ENCODE results near the gene RNASET2. TPM values are rescaled to one million over a fixed set of nuclear protein-coding genes. Genes with fewer than 3 reads are reported as not detected.
A peak's percentile ranks its signal among the peaks of the same experiment; 100 is the strongest.

Gene RNASET2
- total and polyA plus RNA-seq, 2 of the 13 experiments (the other 11 are each of a cell fraction or from before 2014, with no cell fraction given) = 44.6 to 597 TPM

- no TSS peak for BruUV-seq (replicated peaks)
- ChIA-PET POLR2A (interaction anchor here (0.6 to 3.1 kb wide), 11 partner anchors 11 to 382 kb away, joined by 3 to 18 read pairs (median 3); partner anchors contain the start of genes CCR6 and RNASET2), CTCF (ENCODE audit: low intra/inter-chr PET ratio, low total read pairs) (interaction anchor here (1.4 kb wide), 1 partner anchor 141 kb away, joined by 3 read pairs; no protein-coding TSS in a partner anchor)
- Histone ChIP-seq H3K27ac (ENCODE audit: extremely low read length, insufficient read depth, low read length) (peak overlapping the region; percentile 82), H3K36me3 (replicated peaks in 1 of 2; ENCODE audit: control insufficient read depth in 1 of 2, insufficient read depth in 2 of 2, low read length in 2 of 2) (peaks cover 11 to 41% of the 10 kb centered on the region in 2 experiments), H3K27me3 (ENCODE audit: control insufficient read depth in 1 of 2, insufficient read depth in 2 of 2, low read length in 2 of 2) (no peaks in the 10 kb centered on the region; a peak in 1 of 5 replicates), H3K4me2 (ENCODE audit: low read depth, low read length) (peak overlapping the region; percentile 98), H4K20me1 (ENCODE audit: insufficient read depth, low read length) (peaks cover 17% of the 10 kb centered on the region), H2AFZ (ENCODE audit: low read length) (no peak overlapping the region), H3K79me2 (ENCODE audit: insufficient read depth, low read length) (peaks cover 89% of the 10 kb centered on the region), H3K4me3 (replicated peaks in 1 of 3; ENCODE audit: insufficient read depth in 1 of 3, low read depth in 2 of 3, low read length in 3 of 3) (peak overlapping the region; percentile 62 to 99 (median 95)), H3K4me1 (ENCODE audit: insufficient read depth, low read length) (peaks cover 56% of the 10 kb centered on the region), H3K9ac (ENCODE audit: insufficient read depth, low read depth, low read length) (peak overlapping the region; percentile 92), H3K9me3 (ENCODE audit: low read length) (no peaks in the 10 kb centered on the region)
- DNase-seq (ENCODE audit: low spot score) (peak; percentile 74), FAIRE-seq (peak; percentile 34), ATAC-seq (no peak)
- intact Hi-C loops (cut with micrococcal nuclease; ENCODE audit: unreplicated experiment) = no loop called here
- WGBS (ENCODE audit: low lambda C conversion rate) = under 1% methylated on average over 8 of the region's 10 CpGs
- in situ Hi-C loops (cut with HindIII; ENCODE audit: extremely low pct_ligation_motif_present, low pct_unique_long_range_greater_than_20kb) = loop anchor here (25.0 kb wide), 1 partner anchor 137 kb away; no protein-coding TSS in a partner anchor
- TF ChIP-seq, protein P1, sequence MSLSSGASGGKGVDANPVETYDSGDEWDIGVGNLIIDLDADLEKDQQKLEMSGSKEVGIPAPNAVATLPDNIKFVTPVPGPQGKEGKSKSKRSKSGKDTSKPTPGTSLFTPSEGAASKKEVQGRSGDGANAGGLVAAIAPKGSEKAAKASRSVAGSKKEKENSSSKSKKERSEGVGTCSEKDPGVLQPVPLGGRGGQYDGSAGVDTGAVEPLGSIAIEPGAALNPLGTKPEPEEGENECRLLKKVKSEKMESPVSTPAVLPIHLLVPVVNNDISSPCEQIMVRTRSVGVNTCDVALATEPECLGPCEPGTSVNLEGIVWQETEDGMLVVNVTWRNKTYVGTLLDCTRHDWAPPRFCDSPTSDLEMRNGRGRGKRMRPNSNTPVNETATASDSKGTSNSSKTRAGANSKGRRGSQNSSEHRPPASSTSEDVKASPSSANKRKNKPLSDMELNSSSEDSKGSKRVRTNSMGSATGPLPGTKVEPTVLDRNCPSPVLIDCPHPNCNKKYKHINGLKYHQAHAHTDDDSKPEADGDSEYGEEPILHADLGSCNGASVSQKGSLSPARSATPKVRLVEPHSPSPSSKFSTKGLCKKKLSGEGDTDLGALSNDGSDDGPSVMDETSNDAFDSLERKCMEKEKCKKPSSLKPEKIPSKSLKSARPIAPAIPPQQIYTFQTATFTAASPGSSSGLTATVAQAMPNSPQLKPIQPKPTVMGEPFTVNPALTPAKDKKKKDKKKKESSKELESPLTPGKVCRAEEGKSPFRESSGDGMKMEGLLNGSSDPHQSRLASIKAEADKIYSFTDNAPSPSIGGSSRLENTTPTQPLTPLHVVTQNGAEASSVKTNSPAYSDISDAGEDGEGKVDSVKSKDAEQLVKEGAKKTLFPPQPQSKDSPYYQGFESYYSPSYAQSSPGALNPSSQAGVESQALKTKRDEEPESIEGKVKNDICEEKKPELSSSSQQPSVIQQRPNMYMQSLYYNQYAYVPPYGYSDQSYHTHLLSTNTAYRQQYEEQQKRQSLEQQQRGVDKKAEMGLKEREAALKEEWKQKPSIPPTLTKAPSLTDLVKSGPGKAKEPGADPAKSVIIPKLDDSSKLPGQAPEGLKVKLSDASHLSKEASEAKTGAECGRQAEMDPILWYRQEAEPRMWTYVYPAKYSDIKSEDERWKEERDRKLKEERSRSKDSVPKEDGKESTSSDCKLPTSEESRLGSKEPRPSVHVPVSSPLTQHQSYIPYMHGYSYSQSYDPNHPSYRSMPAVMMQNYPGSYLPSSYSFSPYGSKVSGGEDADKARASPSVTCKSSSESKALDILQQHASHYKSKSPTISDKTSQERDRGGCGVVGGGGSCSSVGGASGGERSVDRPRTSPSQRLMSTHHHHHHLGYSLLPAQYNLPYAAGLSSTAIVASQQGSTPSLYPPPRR (CRISPR knock-in tag; IDR thresholded peaks at IDR 0.05; ENCODE audit: borderline replicate concordance) = no peak
- TF ChIP-seq DMAP1 (CRISPR knock-in tag; IDR thresholded peaks at IDR 0.05) (no peak; the same call in 1 of the 2 replicates), ZBTB3 (CRISPR knock-in tag; IDR thresholded peaks at IDR 0.05; ENCODE audit: borderline replicate concordance, low read depth) (0 out of 2 replicates have a peak, but pooled peaks have one; percentile 6), MNT (IDR thresholded peaks at IDR 0.05) (0 out of 2 replicates have a peak, but pooled peaks have one; percentile 20), NCOR1 (IDR thresholded peaks at IDR 0.05; ENCODE audit: borderline replicate concordance, low read length) (peak; percentile 21; the same call in 1 of the 2 replicates), ASH2L (IDR thresholded peaks at IDR 0.05; ENCODE audit: insufficient read length, low read depth, low read length) (peak; percentile 37), SIN3A (IDR thresholded peaks at IDR 0.05; ENCODE audit: borderline replicate concordance, low read depth, low read length) (no peak; the same call in 1 of the 2 replicates), SP140L (CRISPR knock-in tag; IDR thresholded peaks at IDR 0.05; ENCODE audit: borderline replicate concordance) (no peak), MXI1 (IDR thresholded peaks at IDR 0.05; ENCODE audit: borderline replicate concordance, low read depth, low read length) (peak; percentile 51; the same call in 1 of the 3 replicates), ELF3 (CRISPR knock-in tag; IDR thresholded peaks at IDR 0.05) (0 out of 2 replicates have a peak, but pooled peaks have one; percentile 6), ZSCAN20 (CRISPR knock-in tag; IDR thresholded peaks at IDR 0.05; ENCODE audit: borderline replicate concordance) (no peak), TMF1 (CRISPR knock-in tag; IDR thresholded peaks at IDR 0.05; ENCODE audit: low read depth) (no peak), HNF4G (IDR thresholded peaks at IDR 0.05; ENCODE audit: borderline replicate concordance, low read depth, low read length) (peak; percentile 79), HNF4G (CRISPR knock-in tag; IDR thresholded peaks at IDR 0.05; ENCODE audit: borderline replicate concordance, low read depth) (no peak)
- TF ChIP-seq, protein P2, sequence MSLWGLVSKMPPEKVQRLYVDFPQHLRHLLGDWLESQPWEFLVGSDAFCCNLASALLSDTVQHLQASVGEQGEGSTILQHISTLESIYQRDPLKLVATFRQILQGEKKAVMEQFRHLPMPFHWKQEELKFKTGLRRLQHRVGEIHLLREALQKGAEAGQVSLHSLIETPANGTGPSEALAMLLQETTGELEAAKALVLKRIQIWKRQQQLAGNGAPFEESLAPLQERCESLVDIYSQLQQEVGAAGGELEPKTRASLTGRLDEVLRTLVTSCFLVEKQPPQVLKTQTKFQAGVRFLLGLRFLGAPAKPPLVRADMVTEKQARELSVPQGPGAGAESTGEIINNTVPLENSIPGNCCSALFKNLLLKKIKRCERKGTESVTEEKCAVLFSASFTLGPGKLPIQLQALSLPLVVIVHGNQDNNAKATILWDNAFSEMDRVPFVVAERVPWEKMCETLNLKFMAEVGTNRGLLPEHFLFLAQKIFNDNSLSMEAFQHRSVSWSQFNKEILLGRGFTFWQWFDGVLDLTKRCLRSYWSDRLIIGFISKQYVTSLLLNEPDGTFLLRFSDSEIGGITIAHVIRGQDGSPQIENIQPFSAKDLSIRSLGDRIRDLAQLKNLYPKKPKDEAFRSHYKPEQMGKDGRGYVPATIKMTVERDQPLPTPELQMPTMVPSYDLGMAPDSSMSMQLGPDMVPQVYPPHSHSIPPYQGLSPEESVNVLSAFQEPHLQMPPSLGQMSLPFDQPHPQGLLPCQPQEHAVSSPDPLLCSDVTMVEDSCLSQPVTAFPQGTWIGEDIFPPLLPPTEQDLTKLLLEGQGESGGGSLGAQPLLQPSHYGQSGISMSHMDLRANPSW (CRISPR knock-in tag; IDR thresholded peaks at IDR 0.05; ENCODE audit: borderline replicate concordance) = no peak
Observed at GRCh38 chr6:166999884-167000253, 43.5 kb upstream of the RNASET2 start.

Data from HepG2 (cell line).